ENCODE results near the gene ANXA2.

GRCh38 chr15:60395276-60396011 is 2.3 kb downstream of the ANXA2 start:
- TF ChIP-seq ZNF462 (CRISPR knock-in tag; IDR thresholded peaks at IDR 0.05) (no peak), CTCF (conservative IDR thresholded peaks at IDR 0.05; ENCODE audit: low read depth in 2 of 2) (no peak), EZH2 (IDR thresholded peaks at IDR 0.05; ENCODE audit: low read depth, unreplicated experiment) (no peak), NANOG (IDR thresholded peaks at IDR 0.05; ENCODE audit: borderline replicate concordance) (no peak), CREB1 (CRISPR knock-in tag; IDR thresholded peaks at IDR 0.05; ENCODE audit: low read depth) (no peak), POLR2AphosphoS5 (IDR thresholded peaks at IDR 0.05; ENCODE audit: low read depth) (no peak)

Measured in GM23338 (cell line).